NB4 (cell line): ENCODE results near the gene CTTNBP2.

ENCODE experiments used
- DNase-seq: peaks from one replicate; pipeline ENCODE4 v3.0.0; 2010; ENCODE audit warnings: low read depth
- H3K4me3 ChIP-seq: one replicate; pipeline ENCODE4 v1.5.1; 2011; ENCODE audit warnings: mild to moderate bottlenecking, low read depth, low read length, moderate library complexity
- MYC ChIP-seq: IDR thresholded peaks from 2 replicates; pipeline ENCODE4 v1.6.1; 2011; ENCODE audit warnings: low read depth, low read length
- POLR2A ChIP-seq: IDR thresholded peaks from 2 replicates; pipeline ENCODE4 v1.6.1; 2011; ENCODE audit warnings: mild to moderate bottlenecking; ENCODE audit not compliant: insufficient read length; ENCODE audit errors: extremely low read depth
- TF ChIP-seq, protein P1 (sequence below): IDR thresholded peaks from one replicate; pipeline ENCODE4 v1.5.1; 2012; ENCODE audit warnings: low read depth, low read length
- TF ChIP-seq, protein P2 (sequence below): IDR thresholded peaks from 2 replicates; pipeline ENCODE4 v1.6.1; 2011; ENCODE audit warnings: low read depth, low read length

CTTNBP2 gene

DNA sequence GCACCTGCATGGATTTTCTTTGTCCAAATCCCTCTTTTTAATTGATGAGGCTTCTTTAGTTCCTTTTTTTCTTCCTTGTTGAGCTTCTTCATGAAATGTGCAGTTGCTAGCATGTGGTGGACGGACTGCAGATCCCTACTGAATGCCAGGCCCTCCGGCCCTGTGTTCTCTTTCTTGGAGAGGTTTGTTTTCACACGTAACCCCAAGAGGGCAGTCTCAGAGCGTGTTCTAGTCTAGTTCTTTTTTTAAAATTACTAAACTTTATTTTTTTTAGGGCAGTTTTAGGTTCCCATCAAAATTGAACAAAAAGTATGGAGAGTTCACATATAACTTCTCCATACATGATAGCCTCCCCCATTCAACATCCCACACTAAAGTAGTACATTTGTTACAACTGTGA lies 203.4 kb downstream of the CTTNBP2 start:
- TF ChIP-seq, protein P1, sequence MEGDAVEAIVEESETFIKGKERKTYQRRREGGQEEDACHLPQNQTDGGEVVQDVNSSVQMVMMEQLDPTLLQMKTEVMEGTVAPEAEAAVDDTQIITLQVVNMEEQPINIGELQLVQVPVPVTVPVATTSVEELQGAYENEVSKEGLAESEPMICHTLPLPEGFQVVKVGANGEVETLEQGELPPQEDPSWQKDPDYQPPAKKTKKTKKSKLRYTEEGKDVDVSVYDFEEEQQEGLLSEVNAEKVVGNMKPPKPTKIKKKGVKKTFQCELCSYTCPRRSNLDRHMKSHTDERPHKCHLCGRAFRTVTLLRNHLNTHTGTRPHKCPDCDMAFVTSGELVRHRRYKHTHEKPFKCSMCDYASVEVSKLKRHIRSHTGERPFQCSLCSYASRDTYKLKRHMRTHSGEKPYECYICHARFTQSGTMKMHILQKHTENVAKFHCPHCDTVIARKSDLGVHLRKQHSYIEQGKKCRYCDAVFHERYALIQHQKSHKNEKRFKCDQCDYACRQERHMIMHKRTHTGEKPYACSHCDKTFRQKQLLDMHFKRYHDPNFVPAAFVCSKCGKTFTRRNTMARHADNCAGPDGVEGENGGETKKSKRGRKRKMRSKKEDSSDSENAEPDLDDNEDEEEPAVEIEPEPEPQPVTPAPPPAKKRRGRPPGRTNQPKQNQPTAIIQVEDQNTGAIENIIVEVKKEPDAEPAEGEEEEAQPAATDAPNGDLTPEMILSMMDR, result no peak
- TF ChIP-seq MYC (no peak), POLR2A (no peak)
- no peak for DNase-seq
- H3K4me3 ChIP-seq, result no peak overlapping the region

DNA sequence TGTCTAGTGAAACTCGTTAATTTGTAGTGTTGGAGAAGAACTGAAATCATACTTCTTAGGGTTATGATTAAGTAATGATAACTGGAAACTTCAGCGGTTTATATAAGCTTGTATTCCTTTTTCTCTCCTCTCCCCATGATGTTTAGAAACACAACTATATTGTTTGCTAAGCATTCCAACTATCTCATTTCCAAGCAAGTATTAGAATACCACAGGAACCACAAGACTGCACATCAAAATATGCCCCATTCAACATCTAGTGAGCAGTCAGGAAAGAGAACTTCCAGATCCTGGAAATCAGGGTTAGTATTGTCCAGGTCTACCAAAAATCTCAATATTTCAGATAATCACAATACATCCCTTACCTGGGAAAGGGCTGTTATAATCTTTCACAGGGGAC lies 205.8 kb downstream of the CTTNBP2 start:
- DNase-seq, result no peak
- TF ChIP-seq POLR2A (no peak), MYC (no peak)
- TF ChIP-seq, protein P2, sequence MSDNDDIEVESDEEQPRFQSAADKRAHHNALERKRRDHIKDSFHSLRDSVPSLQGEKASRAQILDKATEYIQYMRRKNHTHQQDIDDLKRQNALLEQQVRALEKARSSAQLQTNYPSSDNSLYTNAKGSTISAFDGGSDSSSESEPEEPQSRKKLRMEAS, result no peak
- TF ChIP-seq, protein P1, result no peak

GRCh38 chr7:117666689-117667088 lies 206.6 kb downstream of the CTTNBP2 start:
- no peak for DNase-seq
- H3K4me3 ChIP-seq, result no peak overlapping the region
- TF ChIP-seq MYC (no peak), POLR2A (no peak)
- TF ChIP-seq, protein P1, result no peak
- TF ChIP-seq, protein P2, result no peak

More for the DNA sequence above, 205.8 kb downstream of the CTTNBP2 start:
- H3K4me3 ChIP-seq, result no peak overlapping the region

DNA sequence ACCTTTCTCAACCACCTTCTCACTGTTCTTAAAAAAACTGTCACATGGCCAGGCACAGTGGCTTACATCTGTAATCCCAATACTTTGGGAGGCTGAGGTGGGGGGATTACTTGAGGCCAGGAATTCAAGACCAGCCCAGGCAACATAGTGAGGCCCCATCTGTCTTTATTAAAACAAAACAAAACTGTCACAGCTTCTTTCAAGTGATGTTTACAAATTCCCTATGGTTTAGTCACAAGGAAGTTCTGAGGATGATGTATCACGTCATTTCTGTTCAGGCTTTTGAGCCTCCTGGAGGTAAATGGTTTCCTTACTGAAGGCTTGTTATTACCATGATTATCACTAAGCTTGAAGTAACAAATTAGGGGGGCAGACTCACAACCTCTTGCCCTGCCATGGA lies 207.2 kb downstream of the CTTNBP2 start:
- no peak for DNase-seq
- TF ChIP-seq POLR2A, result no peak
- TF ChIP-seq MYC, result no peak
- TF ChIP-seq, protein P1, result no peak
- TF ChIP-seq, protein P2, result no peak
- no peak overlapping the region for H3K4me3 ChIP-seq

- no peak for TF ChIP-seq MYC
- TF ChIP-seq, protein P1, result no peak
- TF ChIP-seq, protein P2, result no peak
- TF ChIP-seq POLR2A, result no peak
- DNase-seq, result no peak
- no peak overlapping the region for H3K4me3 ChIP-seq
Observed at GRCh38 chr7:117665368-117665767, 207.9 kb downstream of the CTTNBP2 start.

- no peak for DNase-seq
- TF ChIP-seq, protein P2, result no peak
- H3K4me3 ChIP-seq, result no peak overlapping the region
Observed at GRCh38 chr7:117664047-117664446, 209.2 kb downstream of the CTTNBP2 start.
